Left colon (tissue), 2 donors: Measurements from ENCODE around the gene HOMEZ. TPM values are rescaled to one million over a fixed set of nuclear protein-coding genes. Genes with fewer than 3 reads are reported as not detected.
"Not testable (repeated sequence)": the region's sequence is repeated elsewhere in the genome, so short reads cannot be mapped to it uniquely, and the experiment has no call there.

Source experiments
- ATAC-seq: fragments of 200-7000 bp; cut with Tn5 transposase; one replicate; pipeline ENCODE4 v1.9.1; 2020; ENCODE audit warnings: mild to moderate bottlenecking, moderate library complexity
- DNase-seq, 2 donors: peaks; one replicate each; pipeline ENCODE4 v3.0.0-alpha.2; 2020
- intact Hi-C, 2 donors: fragments of 100-400 bp; cut with DNase I in 1 of 2; cut with micrococcal nuclease in 1 of 2; formaldehyde crosslinking; loops; one replicate each; pipeline versions ENCODE4 v1.11.2 to v1.14.0; 2022; cut with DNase I, micrococcal nuclease
- long read RNA-seq: library from polyadenylated mRNA; unstranded; transcript quantifications from one replicate; pipeline ENCODE4 v2.0.0, GENCODE V29; 2021
- total RNA-seq, 2 donors: library from RNA; stranded (reverse); fragmentation: NEBNext Ultra II Directional; extraction: Animal tissue kit (Norgen Biotek cat#: 25700); gene quantifications; one replicate each; pipeline ENCODE4 v1.2.1, GENCODE V29; 2021
- donor health status: DM: no; HTN: no; CAD: no.
- donor health status: DM: yes; HTN: yes; CAD: no.

Gene HOMEZ, protein sequence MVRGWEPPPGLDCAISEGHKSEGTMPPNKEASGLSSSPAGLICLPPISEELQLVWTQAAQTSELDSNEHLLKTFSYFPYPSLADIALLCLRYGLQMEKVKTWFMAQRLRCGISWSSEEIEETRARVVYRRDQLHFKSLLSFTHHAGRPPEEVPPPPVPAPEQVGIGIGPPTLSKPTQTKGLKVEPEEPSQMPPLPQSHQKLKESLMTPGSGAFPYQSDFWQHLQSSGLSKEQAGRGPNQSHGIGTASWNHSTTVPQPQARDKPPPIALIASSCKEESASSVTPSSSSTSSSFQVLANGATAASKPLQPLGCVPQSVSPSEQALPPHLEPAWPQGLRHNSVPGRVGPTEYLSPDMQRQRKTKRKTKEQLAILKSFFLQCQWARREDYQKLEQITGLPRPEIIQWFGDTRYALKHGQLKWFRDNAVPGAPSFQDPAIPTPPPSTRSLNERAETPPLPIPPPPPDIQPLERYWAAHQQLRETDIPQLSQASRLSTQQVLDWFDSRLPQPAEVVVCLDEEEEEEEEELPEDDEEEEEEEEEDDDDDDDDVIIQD
- total RNA-seq, result 10 to 100 TPM; 15.3 to 17.6 TPM
- long read RNA-seq, partial matches to known transcripts, result 2 of 3 reads
- long read RNA-seq, other reads (novel, unspliced or antisense), result 1 of 3 reads

DNA sequence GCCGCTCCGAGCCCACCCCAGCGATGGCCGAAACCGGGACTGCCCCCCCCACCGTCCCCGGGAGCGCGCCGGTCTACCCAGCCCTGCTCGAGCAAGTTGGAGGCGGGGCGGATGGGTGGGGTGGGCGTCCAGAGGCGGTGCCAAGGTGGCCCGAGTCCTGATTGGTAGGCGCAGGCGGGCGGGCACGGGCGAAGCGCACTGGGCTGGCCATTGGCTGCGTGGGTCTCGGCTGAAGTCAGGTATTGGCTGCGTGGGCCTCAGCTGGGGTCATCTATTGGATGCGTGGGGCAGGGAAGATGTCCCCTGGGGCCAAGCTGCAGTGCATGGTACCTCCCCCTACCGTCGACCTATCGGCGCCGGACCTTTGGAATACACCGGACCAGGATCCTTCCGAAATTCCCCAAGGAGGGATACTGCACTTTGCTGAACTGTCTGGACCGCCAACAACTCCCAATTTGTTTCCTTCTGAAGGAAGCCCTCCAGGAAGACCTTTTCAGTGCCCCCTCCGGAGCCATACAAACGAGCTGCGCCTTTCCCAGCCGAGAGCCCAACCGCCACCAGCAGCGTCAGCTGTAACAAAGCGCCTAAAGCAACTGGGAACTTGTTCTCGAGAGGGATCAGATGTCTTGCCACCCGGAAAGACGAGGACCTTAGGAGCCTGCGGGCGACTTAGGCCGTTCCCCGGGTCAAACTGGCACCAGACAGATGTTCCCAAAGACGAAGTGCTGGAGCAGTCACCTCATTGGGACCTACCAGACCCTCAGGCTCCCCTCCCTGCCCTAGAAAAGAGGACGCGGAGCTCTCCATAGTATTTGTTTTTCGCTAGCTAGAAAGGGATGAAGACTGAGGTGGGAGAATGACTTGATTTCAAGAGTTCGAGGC is at the start of gene HOMEZ:
HOMEZ (minus strand) TSS at position 113 of the 882 bp plus-strand sequence. CDS start 180 bp downstream, outside the sequence.
- intact Hi-C loops, result loop anchor here in 1 of 2 donors (10.0 kb wide), 1 partner anchor 1901 kb away; the partner anchor contains the start of gene SUPT16H
- ATAC-seq, result peak; percentile 96
- DNase-seq, result peak; percentile 99 to 100

DNA sequence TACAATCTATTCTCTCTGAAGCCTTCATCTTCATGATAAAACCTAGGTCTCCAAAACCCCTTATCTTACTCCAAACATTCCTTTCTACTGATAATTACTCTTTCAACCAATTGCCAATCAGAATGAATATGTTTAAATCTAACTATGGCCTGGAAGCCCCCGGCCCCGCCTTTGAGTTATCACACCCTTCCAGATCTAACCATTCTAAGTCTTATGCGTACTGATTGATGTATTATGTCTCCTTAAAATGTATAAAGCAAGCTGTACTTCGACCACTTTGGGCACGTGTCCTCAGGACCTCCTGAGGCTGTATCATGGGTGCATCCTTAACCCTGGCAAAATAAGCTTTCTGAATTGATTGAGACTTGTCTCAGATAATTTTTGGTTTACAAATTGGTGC is 49.7 kb upstream of the HOMEZ start:
- no peak for ATAC-seq
- DNase-seq, result no peak
- intact Hi-C loops, result no loop called here

- DNase-seq (peak; percentile 54 to 72), ATAC-seq (peak; percentile 76)
- intact Hi-C loops, result loop anchor here in 1 of 2 donors (2.0 to 10.0 kb wide), 2 partner anchors 53 to 137 kb away; partner anchors contain the start of gene NGDN
Observed at GRCh38 chr14:23327947-23328744, 42.2 kb upstream of the HOMEZ start.

DNA sequence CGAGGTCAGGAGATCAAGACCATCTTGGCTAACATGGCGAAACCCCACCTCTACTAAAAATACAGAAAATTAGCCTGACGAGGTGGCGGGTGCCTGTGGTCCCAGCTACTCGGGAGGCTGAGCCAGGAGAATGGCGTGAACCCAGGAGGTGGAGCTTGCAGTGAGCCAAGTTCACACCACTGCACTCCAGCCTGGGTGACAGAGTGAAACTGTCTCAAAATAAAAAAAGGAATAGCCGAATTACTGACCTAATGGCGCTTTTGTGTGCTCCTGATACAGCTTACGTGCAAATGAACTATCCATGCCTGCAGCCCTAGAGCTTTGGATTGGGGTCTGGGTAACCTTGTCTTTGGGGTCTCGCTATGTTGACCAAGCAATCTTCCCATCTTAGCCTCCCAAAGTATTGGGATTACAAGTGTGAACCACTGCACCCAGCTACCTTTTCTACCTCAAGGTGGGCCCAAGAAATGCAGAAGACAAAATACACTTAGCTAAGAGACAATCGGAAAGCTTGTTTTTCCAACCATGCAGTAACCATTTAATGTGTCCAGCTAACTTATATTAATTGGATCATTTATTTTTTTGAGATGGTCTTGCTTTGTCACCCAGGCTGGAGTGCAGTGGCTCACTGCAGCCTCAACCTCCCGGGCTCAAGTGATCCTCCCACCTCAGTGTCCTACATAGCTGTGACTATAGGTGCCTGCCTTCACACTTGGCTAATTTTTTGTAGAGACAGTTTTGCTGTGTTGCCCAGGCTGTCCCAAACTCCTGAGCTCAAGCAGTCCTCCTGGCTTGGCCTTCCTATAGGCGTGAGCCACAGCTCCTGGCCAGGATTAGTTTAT is 40.8 kb upstream of the HOMEZ start:
- DNase-seq, result no peak
- ATAC-seq, result no peak
- intact Hi-C loops, result loop anchor here in 1 of 2 donors (10.0 kb wide), 1 partner anchor 138 kb away; the partner anchor contains the start of gene NGDN

- intact Hi-C loops, result loop anchor here in 1 of 2 donors (10.0 kb wide), 1 partner anchor 139 kb away; the partner anchor contains the start of gene NGDN
- not testable (repeated sequence) for ATAC-seq, DNase-seq
Observed at GRCh38 chr14:23325746-23326145, 39.8 kb upstream of the HOMEZ start.

- DNase-seq (no peak), ATAC-seq (no peak)
- intact Hi-C loops, result loop anchor here in 1 of 2 donors (10.0 kb wide), 1 partner anchor 140 kb away; the partner anchor contains the start of gene NGDN
Observed at GRCh38 chr14:23324993-23325392, 39.1 kb upstream of the HOMEZ start.

DNA sequence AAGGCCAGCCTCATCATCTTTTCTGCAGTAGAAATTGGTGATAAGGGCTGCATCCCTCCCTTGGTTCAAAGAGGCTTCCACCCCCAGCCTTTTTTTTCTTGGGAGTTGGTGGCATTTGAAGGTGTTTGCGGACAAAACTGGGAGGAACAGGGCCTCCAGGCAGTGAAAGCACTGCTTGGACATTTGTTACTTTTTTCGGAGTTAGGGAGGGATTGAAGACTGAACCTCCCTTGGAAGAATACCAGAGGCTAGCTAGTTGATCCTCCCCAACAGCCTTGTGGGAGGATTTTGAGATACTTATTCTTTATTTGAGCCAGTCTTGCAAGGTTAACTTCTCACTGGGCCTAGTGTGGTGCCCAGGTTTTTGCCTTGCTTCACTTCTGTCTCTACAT is 38.5 kb upstream of the HOMEZ start:
- ATAC-seq (no peak), DNase-seq (no peak)
- intact Hi-C loops, result loop anchor here in 1 of 2 donors (10.0 kb wide), 1 partner anchor 140 kb away; the partner anchor contains the start of gene NGDN

DNA sequence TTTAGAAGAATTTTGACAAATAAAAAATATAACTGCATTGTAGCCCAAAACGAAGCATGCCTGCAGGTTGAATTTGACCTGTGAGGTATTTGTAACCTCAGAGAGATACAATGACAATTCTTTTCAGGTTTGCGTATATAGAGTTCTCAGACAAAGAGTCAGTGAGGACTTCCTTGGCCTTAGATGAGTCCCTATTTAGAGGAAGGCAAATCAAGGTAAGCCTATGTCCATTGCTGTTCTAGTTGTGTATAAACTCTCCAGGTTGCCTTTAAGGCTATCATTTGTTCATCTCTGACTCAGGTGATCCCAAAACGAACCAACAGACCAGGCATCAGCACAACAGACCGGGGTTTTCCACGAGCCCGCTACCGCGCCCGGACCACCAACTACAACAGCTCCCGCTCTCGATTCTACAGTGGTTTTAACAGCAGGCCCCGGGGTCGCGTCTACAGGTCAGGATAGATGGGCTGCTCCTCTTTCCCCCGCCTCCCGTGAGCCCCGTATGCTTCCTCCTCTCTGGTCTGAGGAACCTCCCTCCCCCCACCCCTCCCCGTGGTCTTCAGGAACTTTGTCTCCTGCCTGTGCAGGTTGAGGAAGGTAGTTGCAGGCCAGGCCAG is 38.0 kb upstream of the HOMEZ start:
- DNase-seq (no peak), ATAC-seq (no peak)
- intact Hi-C loops, result loop anchor here in 1 of 2 donors (10.0 kb wide), 1 partner anchor 141 kb away; the partner anchor contains the start of gene NGDN

GRCh38 chr14:23322568-23323517 is 36.9 kb upstream of the HOMEZ start:
- ATAC-seq, result no peak
- no peak for DNase-seq
- intact Hi-C loops, result loop anchor here in 1 of 2 donors (10.0 kb wide), 1 partner anchor 142 kb away; the partner anchor contains the start of gene NGDN

DNA sequence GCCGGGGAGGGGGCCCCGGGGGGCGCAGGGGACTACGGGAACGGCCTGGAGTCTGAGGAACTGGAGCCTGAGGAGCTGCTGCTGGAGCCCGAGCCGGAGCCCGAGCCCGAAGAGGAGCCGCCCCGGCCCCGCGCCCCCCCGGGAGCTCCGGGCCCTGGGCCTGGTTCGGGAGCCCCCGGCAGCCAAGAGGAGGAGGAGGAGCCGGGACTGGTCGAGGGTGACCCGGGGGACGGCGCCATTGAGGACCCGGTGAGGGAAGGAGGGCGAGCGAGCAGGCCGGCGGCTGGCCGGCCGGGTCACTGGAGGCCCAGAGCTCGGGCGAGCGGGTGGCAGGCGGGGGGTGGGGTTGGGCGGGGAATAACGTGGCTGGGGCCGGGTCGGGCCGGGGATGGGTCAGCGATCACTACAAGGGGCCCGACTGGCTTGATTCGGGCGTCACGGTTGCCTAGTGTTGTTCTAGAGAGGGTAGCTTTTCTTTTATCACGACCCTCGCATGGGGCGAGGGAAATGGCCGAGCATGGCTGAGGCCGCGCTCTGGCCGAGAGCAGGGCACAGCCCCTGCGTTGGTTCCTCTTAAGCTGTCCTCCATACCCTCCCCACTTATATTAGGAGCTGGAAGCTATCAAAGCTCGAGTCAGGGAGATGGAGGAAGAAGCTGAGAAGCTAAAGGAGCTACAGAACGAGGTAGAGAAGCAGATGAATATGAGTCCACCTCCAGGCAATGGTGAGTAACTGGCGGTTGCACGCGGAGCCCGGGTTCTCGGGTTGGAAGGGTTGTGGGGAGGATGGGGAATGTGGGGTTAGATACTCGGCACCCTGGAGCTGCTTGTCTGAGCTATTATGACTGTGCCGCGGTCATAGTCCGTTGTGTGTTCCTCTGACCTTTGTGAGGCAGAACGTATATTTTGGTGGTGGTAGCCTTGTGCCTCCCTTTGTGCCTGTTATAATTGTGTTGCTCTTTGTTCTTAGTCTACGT is 35.9 kb upstream of the HOMEZ start:
- peak; percentile 49 to 61 for DNase-seq
- peak; percentile 41 for ATAC-seq
- intact Hi-C loops, result loop anchor here in 1 of 2 donors (10.0 kb wide), 1 partner anchor 143 kb away; the partner anchor contains the start of gene NGDN

DNA sequence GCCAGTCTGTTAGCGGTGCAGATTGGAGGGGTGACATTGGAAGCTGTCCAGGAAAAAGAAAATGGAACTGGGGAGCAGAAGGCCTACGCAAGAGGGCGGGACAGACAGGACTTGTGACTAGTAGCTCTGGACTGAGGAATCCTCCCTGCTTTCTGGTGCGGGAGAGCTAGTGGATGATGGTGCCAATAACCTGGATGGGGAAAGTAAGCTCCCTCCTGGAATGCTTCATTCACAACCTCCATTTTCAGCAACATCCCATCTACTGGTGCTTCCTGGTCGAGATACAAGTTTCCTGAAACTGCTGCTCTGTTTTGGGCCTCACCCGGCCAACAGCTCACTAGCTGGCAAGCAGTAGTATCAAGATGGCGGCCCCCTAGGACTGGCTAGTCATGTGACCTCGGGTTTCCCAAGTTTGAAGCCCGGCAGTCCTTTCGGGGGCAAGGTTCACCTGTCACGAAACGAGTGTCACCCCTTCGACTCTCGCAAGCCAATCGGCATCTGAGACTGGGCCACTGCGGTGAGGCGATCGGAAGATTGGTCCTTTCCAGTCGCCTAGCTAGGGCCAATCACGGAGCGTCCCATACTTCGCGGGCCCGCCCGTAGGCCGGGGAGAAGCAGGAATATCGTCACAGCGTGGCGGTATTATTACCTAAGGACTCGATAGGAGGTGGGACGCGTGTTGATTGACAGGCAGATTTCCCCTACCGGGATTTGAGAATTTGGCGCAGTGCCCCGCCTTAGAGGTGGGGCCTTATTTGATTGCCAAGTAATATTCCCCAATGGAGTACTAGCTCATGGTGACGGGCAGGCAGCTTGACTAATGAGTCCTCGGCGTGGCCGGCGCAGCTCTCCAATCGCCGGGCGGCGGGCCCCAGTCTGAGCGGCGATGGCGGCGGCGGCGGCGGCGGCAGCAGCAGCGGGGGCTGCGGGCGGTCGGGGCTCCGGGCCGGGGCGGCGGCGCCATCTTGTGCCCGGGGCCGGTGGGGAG is 34.9 kb upstream of the HOMEZ start, which contains the start of gene PABPN1:
PABPN1 (plus strand) TSS at position 874 of the 988 bp plus-strand sequence; CDS start at position 887, 13 bp downstream.
- DNase-seq (peak; percentile 99), ATAC-seq (peak; percentile 85)
- intact Hi-C loops, result loop anchor here in 1 of 2 donors (10.0 kb wide), 1 partner anchor 144 kb away; the partner anchor contains the start of gene NGDN

- ATAC-seq (no peak), DNase-seq (no peak)
- intact Hi-C loops, result loop anchor here in 1 of 2 donors (10.0 kb wide), 1 partner anchor 145 kb away; the partner anchor contains the start of gene NGDN
Observed at GRCh38 chr14:23319746-23320583, 34.0 kb upstream of the HOMEZ start.
